Measurements from ENCODE around the gene PDE4D.

GRCh38 chr5:59462956-59463355 lies 430.6 kb downstream of the PDE4D start:
- TF ChIP-seq TAF1 (IDR thresholded peaks at IDR 0.05; ENCODE audit: borderline replicate concordance, insufficient read depth, low read length) (no peak), POLR2AphosphoS5 (IDR thresholded peaks at IDR 0.05; ENCODE audit: low read depth, low read length) (no peak), REST (IDR thresholded peaks at IDR 0.05; ENCODE audit: insufficient read depth in 1 of 2, low read depth in 2 of 2, low read length in 2 of 2) (no peak)
